ENCODE measurements around the gene FYB1. TPM values are rescaled to one million over a fixed set of nuclear protein-coding genes. Genes with fewer than 3 reads are reported as not detected.

The FYB1 gene
- total RNA-seq, 4 donors from 2014 or later = 1.8 to 16.5 (median 4.8) TPM

GRCh38 chr5:39104221-39104620 lies 115.1 kb downstream of the FYB1 start:
- TF ChIP-seq CTCF (IDR thresholded peaks at IDR 0.05) = no peak
- no peak for TF ChIP-seq POLR2A (IDR thresholded peaks at IDR 0.05)
- Histone ChIP-seq H3K27me3 (no peaks in the 10 kb centered on the region), H3K27ac (no peak overlapping the region), H3K9me3 (no peaks in the 10 kb centered on the region), H3K4me1 (peaks cover 0 to 7% of the 10 kb centered on the region in 2 donors), H3K4me3 (no peak overlapping the region), H3K36me3 (no peaks in the 10 kb centered on the region)
- intact Hi-C loops (cut with DNase I; ENCODE audit: low total_unique reads) = no loop called here
- DNase-seq = no peak

GRCh38 chr5:39102684-39103155 lies 116.6 kb downstream of the FYB1 start:
- Histone ChIP-seq H3K4me3 (no peak overlapping the region), H3K27ac (no peak overlapping the region), H3K27me3 (no peaks in the 10 kb centered on the region), H3K9me3 (no peaks in the 10 kb centered on the region), H3K4me1 (no peaks in the 10 kb centered on the region), H3K36me3 (no peaks in the 10 kb centered on the region)
- intact Hi-C loops (cut with DNase I; ENCODE audit: low total_unique reads) = no loop called here
- TF ChIP-seq POLR2A (IDR thresholded peaks at IDR 0.05) = no peak
- TF ChIP-seq CTCF (IDR thresholded peaks at IDR 0.05) = no peak
- DNase-seq = no peak

GRCh38 chr5:39100851-39101396 lies 118.4 kb downstream of the FYB1 start:
- H3K27ac ChIP-seq = no peak overlapping the region
- H3K4me3 ChIP-seq = no peak overlapping the region
- no peaks in the 10 kb centered on the region for H3K27me3 ChIP-seq
- intact Hi-C loops (cut with DNase I; ENCODE audit: low total_unique reads) = no loop called here
- H3K36me3 ChIP-seq = no peaks in the 10 kb centered on the region
- no peaks in the 10 kb centered on the region for H3K4me1 ChIP-seq
- no peaks in the 10 kb centered on the region for H3K9me3 ChIP-seq
- no peak for DNase-seq
- no peak for TF ChIP-seq POLR2A (IDR thresholded peaks at IDR 0.05)
- TF ChIP-seq CTCF (IDR thresholded peaks at IDR 0.05) = no peak

GRCh38 chr5:39100301-39100850 lies 119.0 kb downstream of the FYB1 start:
- no peaks in the 10 kb centered on the region for H3K9me3 ChIP-seq
- H3K4me1 ChIP-seq = no peaks in the 10 kb centered on the region
- H3K27ac ChIP-seq = no peak overlapping the region
- DNase-seq = no peak
- no peak overlapping the region for H3K4me3 ChIP-seq
- H3K36me3 ChIP-seq = no peaks in the 10 kb centered on the region
- intact Hi-C loops (cut with DNase I; ENCODE audit: low total_unique reads) = no loop called here
- no peaks in the 10 kb centered on the region for H3K27me3 ChIP-seq
- no peak for TF ChIP-seq CTCF (IDR thresholded peaks at IDR 0.05)
- no peak for TF ChIP-seq POLR2A (IDR thresholded peaks at IDR 0.05)

- TF ChIP-seq POLR2A (IDR thresholded peaks at IDR 0.05) = no peak
- TF ChIP-seq CTCF (IDR thresholded peaks at IDR 0.05) = no peak
- no peaks in the 10 kb centered on the region for H3K4me1 ChIP-seq
- H3K4me3 ChIP-seq = no peak overlapping the region
- H3K9me3 ChIP-seq = no peaks in the 10 kb centered on the region
- intact Hi-C loops (cut with DNase I; ENCODE audit: low total_unique reads) = no loop called here
- no peaks in the 10 kb centered on the region for H3K36me3 ChIP-seq
- no peak overlapping the region for H3K27ac ChIP-seq
- DNase-seq = no peak
- H3K27me3 ChIP-seq = no peaks in the 10 kb centered on the region
Measured at GRCh38 chr5:39099831-39100230, 119.5 kb downstream of the FYB1 start.
